Stromal cell of bone marrow (primary cell): ENCODE data around the gene ST8SIA6.

ENCODE experiments used
- DNase-seq: peaks from one replicate; pipeline ENCODE4 v3.0.0-alpha.2; 2012; ENCODE audit warnings: low read depth

The ST8SIA6 gene

DNA sequence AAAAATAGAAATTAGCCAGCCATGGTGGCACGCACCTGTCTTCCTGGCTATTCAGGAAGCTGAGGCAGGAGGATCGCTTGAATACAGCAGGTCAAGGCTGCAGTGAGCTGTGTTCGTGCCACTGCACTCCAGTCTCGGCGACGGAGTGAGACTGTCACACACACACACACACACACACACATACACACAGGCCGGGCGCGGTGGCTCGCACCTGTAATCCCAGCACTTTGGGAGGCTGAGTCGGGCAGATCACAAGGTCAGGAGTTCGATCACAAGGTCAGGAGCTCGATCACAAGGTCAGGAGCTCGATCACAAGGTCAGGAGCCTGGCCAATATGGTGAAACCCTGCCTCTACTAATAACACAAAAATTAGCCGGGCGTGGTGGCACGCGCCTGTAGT, 68.4 kb downstream of the ST8SIA6 start:
- no peak for DNase-seq

DNA sequence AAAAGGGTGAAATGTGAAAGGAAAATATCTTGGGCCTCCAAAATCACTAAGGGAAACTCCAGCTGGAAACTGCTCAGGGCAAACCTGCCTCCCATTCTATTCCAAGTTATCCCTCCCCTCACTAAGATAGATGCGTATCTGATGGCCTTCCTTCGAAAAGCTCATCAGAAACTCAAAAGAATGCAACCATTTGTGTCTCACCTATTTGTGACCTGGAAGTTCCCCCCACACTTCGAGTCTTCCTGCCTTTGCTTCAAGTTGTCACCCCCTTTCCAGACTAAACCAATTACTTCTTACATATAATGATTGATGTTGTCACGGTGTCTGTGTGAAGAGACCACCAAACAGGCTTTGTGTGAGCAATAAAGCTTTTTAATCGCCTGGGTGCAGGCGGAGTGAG, 69.3 kb downstream of the ST8SIA6 start:
- DNase-seq = no peak

DNA sequence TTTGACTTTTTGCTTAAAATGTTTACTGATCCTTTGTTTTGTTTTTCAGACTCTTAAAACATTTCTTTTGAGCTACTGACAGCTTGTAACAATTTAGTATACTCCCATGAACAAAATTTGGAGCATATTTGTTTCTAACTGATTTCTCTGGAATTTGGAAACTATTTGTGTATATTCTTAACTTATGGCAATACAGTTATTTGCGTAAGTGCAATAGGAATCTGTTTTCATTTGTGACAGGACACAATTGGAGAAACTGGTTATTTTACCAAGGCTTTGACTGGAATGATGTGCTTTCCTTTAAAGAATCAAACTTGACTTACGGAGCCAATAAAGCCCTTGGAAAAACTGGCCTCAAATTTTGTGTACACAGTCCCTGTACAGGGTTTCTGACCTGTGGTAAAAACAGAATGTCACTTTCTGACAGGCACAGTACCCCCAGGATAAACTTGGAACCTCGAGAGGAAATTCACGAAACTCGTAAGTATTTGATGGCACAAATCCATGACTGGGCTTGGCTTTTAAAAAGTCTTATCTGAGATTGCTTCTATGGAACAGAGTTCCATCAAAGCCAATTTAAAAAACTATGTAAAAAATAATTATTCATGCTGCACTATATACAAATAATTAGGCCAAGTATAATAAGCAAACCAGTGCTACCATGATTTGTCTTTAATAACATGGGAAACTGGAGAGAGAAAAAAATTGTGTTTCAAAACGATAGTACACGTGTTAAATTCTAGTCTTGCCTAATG, 70.4 kb downstream of the ST8SIA6 start:
- peak; percentile 24 for DNase-seq

- no peak for DNase-seq
These were observed 72.8 kb downstream of the ST8SIA6 start for GRCh38 chr10:17381502-17382142.

DNA sequence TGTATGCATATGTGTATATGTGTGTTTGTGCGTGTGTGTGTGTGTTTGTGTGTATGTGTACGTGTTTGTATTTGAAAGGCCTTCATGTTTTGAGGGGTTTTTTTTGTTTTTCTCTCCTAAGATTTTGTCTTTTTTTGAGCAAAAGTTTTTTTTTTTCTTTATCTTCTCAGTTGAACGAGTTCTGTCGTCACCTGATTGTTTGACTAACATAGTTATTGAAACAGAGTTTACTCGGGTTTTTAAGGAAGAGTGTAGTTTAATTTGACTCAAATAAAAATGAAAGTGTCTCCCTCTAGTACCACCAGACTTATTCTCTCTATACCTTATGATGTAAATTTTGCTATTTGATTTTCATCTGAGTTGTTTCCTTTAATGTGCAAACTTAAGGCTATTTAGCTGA, 73.5 kb downstream of the ST8SIA6 start:
- DNase-seq = no peak

DNA sequence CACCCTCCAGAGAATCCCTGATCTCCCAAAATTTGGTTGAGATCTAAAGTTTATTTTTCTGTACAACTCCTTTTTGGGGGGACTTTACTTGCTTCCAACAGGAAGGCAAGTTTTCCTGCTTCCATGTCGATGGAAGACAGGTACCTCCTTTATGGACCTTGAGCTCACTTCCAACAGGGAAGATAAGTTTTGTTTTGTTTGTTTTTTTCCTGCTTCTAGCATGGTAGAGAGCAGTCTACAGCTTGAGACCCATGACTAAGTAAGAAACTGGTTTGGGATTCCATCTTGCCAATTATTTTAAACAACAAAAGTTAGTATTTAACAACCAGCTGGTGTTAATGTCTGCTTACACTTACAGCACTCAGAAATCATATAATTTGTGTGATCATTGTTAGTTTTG, 74.4 kb downstream of the ST8SIA6 start:
- no peak for DNase-seq

GRCh38 chr10:17379151-17379690, 75.2 kb downstream of the ST8SIA6 start:
- DNase-seq = no peak

DNA sequence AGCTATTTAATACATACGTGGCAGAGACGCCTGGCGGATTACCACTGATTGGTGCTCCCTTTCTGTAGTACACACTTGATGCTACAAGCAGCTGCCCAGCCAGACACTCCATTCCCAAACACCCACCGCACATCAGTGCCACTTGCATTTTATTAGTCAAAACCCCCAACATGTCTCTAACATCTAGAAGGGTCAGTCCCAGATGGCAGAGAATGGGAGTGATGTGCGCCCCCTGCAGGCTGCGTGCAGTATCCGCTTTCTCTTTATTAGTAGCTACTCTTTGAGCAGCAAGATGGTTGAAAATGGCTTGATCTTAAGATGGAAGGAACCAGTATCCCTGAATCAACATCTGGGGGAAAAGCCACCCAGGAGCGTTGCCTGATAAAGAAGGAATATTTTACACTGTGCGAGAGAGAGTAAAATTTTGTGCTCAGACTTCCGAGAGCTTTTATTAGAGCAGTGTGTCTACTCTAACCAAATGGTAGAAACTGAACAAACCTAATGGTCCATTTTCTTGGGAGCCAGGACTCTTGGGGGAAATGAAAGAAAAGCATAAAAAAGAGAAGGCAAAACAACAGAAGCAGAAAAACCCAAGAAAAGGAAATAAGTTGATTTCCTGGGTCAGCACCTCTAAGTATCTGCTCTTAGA, 78.3 kb downstream of the ST8SIA6 start:
- DNase-seq = no peak

DNA sequence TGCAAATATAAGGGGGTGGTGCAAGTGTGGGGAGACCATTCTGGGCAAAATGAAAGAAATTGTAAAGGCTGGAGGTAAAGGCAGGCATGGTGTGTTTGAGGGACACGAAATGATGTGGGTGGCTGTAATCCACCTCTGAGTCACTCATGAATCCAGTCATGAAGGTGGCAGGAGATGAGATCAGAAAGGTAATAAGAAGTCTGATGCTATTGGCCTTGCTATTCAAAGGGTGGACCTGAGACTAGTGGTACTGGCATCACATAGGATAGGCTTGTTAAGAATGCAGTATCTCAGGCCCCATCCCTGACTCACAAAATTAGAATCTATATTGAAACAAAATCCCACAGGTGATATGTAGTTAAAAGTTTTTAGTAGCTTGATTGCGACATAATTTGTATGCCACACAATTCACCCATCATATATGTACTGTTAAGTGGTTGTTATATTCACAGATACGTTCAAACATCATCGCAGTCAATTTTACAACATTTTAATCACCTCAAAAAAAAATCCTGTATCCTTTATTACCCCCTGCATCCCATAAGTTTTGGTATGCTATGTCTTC, 85.6 kb downstream of the ST8SIA6 start:
- no peak for DNase-seq

DNA sequence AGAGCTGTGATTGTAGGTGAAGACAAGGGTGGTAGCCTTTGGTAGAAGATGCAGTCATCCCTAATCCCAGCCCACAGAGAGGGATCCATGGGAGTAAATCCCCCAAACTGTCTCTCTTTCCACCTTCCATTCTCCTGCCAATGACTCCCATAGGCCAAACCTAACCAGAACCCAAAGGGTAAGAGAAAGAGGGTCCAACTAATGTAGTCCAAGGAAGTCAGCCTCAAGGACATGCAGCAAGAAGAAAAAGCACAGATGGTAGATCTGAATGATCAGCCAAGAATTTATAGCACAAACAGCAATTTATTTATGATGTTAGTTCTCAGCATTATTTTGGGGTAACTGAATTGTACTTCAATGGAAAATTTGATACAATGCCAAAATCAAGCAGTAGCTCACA, 87.7 kb downstream of the ST8SIA6 start:
- no peak for DNase-seq

- no peak for DNase-seq
These were observed 89.0 kb downstream of the ST8SIA6 start for GRCh38 chr10:17365402-17365801.

DNA sequence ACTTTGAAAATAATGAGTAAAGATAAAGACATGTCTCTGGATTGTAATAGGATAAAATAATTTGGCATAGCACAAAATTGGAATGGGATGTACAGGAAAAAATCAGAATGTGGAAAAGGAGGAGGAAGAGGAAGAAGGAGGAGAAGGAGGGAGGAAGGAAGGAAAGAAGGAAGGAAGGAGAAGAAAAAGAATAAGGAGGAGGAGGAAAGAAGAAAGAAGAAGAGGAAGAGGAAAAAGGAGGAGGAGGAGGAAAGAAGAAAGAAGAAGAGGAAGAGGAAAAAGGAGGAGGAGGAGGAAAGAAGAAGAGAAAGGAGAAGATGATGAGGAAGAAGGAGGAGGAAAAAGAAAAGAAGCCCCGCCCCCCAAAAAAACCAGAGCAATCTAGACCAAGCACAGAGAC, 95.9 kb downstream of the ST8SIA6 start:
- no peak for DNase-seq

GRCh38 chr10:17357781-17358180, 96.6 kb downstream of the ST8SIA6 start:
- no peak for DNase-seq

DNA sequence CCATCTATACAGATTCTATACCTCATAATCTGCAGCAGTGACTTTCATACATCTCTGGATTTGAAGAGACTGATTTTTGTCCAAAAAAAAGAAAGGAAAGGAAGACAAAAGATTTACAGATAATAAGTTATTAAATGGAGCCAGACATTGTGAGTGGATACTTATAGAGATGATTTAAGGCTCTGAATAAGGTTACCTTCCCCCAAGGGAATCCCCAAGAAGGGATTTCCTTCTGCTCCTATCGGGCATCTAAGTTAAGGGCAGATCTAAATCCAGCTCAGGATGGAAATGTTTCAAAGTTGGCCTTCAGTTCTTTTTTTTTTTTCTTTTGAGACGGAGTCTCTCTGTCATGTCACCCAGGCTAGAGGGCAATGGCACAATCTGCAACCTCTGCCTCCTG, 97.6 kb downstream of the ST8SIA6 start:
- DNase-seq = no peak

- no peak for DNase-seq
These were observed 99.6 kb downstream of the ST8SIA6 start for GRCh38 chr10:17354781-17355180.

DNA sequence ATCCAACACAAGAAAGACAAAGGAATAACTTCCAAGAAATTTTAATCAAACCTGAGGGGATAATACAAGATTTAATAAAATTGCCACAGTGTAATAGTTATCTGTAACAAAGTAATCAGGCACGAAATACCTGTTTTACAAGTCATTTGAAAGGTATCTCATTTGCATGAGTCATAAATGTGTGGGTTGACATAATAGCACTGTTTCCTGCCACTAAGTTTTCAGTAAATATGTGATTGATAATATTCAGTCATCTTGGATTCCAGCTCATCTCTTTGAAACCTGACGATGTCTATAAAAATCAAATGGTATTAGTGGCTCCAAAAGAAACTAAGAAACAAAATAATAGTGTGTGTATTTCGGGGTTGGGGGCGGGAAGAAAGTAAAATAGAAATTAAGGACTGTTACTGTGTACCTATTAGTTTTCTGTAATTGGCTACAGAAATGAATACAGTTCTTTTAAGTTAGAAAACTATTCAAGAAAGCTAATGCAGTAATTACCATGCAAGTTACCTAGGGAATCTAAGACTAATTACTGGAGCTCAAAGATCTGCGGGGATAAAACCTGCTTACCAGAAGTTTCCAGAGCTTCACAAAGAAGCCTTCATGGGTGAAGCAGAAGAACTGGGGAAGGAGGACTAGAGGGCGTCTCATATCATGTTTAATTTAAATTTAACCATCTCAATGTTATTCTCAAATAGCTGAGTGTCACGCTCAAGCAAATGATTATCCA, 100.7 kb downstream of the ST8SIA6 start:
- DNase-seq = no peak

DNA sequence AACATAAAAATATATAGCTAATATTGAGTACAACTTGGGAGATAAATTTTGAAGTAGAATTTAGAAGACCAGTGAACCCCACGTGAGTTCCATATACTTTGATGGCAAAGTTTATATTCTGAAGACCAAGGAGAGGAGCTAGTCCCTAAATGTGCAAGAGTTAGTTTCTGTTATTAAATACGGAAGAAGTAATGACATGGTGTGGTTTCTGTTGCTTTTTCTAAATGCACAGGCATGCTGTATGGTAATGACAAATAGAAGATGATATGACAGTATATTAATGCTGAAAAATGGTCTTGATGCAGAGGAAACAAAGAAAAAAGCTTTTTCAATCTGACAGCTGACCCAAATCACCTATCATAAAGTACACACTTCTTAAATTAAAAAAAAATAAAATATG, 101.8 kb downstream of the ST8SIA6 start:
- DNase-seq = no peak

GRCh38 chr10:17351506-17351905, 102.9 kb downstream of the ST8SIA6 start:
- DNase-seq = no peak

GRCh38 chr10:17349717-17350116, 104.7 kb downstream of the ST8SIA6 start:
- no peak for DNase-seq

DNA sequence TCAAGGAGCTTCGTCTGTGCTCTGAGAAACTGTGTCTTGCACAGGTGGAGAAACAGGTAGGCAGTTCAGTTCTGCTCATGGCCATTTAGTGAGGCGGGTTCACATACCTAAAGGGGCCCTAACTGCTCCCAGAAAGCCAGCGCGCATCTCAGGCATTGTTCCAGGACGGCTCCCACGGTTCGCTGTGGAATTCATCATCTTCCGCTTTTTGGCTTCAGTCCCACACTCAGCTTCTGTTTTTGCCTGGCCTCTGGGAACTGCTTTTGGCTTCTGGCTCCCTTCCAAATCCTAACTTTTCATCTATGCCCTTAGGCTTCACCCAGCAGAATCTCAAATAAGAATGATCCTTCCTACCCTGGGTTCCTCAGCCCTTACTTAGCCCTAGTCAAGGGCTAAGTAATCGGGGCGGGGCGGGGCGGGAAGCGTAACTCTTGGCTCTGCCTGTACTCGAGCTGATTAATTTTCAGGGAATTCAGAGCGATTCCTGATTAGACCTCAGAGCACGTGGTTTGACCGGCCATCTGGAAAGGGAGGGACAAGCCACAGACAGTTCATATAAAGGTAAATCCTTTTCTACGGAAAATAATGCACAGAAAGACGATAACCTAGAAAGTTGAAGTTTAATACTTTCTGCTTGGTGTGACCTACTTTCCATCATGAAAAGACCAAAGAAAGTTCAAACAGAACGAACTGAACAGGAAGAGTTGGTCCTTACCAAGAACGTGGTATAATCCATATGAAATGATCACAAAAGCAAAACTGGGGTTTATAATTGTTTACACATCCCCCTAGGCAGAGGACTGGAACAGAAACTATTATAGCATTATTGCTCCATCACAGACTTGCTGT, 105.7 kb downstream of the ST8SIA6 start:
- peak; percentile 78 for DNase-seq

- no peak for DNase-seq
These were observed 106.3 kb downstream of the ST8SIA6 start for GRCh38 chr10:17348011-17348500.
